K562 (cell line): ENCODE results near the gene WSCD2.

ENCODE experiments used
- EZH2 ChIP-seq: IDR thresholded peaks from 2 replicates; pipeline ENCODE4 v1.6.1; 2012; ENCODE audit warnings: low read depth, mild to moderate bottlenecking, inconsistent platforms, low read length, borderline replicate concordance
- HSF4 ChIP-seq: fragments of 250-450 bp; sonication (Bioruptor Pico); IDR thresholded peaks from 2 replicates; pipeline ENCODE4 v2.1.2; 2022; ENCODE audit warnings: mild to moderate bottlenecking, moderate library complexity, borderline replicate concordance
- TAF1 ChIP-seq: IDR thresholded peaks from 2 replicates; pipeline ENCODE4 v1.6.1; 2011; ENCODE audit warnings: mild to moderate bottlenecking, low read length, moderate library complexity; ENCODE audit not compliant: insufficient read depth, control insufficient read depth, severe bottlenecking; ENCODE audit errors: extremely low read depth
- TBL1XR1 ChIP-seq, 2 experiments: IDR thresholded peaks; 2 replicates each; pipeline ENCODE4 v1.6.1; 2012; ENCODE audit warnings: improper control_type of control experiment in 2 of 2, low read length in 2 of 2, mild to moderate bottlenecking in 1 of 2

DNA sequence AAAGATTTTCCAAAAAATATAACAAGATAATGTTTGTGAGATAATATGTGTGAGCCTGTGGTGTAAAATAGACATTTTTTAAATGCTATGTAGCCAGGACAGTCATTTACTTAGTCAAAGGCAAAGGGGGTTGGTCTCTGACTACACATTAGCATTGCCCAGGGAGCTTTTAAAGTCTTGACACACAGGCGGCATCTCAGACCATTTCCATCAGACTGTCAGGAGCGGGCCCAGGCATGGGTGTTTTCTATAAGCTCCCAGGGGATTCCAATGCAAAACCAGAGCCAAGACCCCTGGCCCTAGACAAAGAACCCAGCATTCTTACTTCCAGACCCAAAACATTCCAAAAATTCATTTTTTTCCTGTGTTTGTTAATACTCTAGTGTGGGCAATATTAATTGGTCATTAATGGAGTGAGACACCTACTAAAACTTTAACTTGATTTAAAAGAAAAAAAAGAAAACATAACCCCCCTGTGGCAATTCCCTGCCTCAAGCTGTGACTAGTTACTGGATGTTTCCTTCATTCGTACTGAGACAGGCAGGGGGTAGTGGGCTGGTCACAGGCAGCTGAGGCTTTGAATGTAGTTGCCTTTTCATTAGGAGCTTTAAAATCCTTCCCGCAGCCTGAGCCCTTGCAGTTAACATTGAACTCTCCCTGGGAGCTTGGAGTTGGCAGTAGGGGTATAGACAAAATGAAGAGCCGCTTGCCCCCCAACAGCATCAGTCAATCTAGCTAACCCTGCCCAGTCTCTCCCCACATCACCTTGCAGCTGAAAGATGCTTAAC lies 106.3 kb downstream of the WSCD2 start:
- TF ChIP-seq HSF4 (CRISPR knock-in tag) (no peak), TAF1 (no peak), EZH2 (no peak), TBL1XR1 (IDR thresholded peaks at IDR 0.05; ENCODE audit: low read length in 2 of 2) (no peak)
